Eye (tissue), 1 donor: ENCODE measurements around the gene MEX3A.
"Not testable (repeated sequence)": the region's sequence is repeated elsewhere in the genome, so short reads cannot be mapped to it uniquely, and the experiment has no call there.

Experiments used
- DNase-seq: peaks from one replicate; pipeline ENCODE4 v3.0.0-alpha.2; 2015

Gene MEX3A

DNA sequence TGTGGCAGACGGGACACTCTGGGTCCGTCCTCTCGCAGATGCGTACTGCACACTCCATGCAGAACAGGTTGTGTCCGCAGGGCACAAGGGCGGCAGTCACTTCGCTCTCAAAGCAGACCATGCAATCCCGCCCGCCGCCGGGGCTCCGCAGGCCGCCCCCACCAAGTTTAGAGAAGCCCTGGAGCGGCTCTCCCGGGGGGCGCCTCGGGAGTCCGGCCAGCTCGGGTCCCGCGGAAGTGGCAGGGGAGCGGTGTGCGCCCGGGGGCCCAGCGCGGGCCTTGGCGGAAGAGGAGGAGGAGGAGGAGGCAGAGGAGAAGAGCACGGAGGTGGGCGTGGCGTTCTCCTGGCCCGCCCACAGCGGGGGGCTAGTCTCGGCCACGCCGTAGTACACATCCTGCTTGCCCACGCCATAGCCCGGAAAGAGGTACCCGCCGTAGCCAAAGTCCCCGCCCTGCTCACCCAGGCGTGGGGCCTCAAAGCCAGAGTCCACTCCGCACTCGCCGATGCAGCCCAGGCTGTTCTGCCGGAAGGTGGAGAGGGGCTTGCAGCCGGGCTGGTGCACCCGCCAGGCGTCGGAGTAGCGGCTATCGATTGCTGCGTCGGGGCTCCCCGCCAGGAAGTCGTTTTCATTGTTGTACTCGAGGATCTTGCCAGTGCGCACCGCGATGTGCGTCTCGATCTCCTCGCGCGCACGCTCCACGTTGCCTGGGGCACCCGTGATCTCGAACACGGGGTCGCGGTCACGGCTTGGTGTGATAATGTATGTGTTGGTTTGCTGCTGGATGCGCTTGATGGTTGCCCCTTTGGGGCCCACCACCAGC is 5.4 kb downstream of the MEX3A start:
- DNase-seq = peak; percentile 71

DNA sequence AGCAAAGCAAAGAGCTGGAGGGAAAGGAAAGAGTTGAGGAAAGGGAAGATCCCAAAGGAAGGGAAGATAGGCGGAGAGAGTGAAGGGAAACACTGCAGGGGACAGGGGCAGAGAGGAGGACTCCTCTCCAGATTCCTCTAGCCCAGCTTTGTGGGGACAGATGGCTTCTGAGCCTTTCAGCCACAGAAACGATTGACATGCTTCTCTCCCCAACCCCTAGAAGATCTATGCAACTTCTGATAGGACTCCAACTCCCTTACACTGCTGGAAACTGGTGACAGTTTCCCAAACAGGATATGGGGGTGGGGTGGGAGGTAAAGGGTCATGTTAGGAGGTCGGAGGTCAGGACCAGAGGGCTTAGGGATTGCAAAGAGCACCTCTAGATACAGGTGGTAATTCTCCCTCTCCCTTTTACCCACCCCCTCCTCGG is 6.5 kb downstream of the MEX3A start:
- no peak for DNase-seq

DNA sequence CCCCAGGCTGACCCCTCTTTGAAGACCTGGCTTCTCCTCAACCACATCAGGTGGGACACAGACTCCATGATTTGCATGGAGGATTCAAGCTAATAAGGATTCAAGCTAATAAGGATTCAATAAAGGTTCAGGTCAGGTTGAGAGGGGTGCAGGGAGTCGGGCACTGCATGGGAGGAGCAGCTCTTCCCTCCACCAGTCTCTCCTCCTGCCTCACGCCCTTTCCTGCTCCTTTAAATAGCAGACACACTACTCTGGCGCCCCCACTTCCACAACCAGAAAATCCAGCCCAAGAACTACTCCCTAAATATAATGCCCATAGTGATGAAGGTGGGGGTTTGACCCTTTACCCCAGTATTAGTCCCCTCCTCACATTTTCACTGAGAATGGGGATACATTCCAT is 7.1 kb downstream of the MEX3A start:
- no peak for DNase-seq

DNA sequence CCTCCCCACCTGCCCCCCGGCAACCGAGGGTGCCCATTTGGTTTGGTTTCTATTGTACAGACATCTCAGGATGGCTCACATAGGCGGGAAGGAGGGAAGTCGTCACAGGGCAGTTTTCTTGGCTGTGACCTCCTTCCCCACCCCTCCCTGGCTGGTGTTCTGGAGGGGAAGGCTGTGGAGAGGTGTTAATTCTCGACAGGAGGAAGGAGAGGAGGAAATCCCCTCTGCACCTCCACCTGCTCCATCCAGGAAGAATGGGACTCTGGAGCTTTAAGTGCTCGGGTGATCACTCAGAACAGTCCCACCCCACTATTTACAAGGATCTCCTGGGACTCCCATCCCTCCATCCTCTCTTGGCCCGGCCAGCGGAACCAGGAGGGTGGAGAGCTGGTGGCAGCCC is 7.6 kb downstream of the MEX3A start:
- DNase-seq = peak; percentile 23

DNA sequence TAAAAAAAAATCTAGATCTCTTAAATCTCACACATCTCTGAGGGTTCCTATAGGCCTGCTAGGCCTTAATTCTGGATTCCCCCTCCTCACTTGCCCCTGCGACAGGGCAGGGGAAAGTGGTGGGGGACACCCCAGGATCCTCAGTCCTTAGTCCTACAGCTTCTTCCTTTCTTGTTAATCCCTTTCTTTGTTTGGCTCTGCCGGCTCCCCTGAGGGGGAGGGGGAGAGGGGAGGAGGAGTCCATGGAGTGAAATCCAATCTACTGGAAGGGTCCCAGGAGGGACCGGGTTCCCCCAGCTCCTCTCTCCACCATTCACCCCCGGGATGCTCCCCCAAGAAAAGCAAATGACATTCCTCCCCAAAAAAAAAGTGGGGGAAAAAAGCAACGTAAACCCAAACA is 8.5 kb downstream of the MEX3A start:
- DNase-seq = peak; percentile 87

DNA sequence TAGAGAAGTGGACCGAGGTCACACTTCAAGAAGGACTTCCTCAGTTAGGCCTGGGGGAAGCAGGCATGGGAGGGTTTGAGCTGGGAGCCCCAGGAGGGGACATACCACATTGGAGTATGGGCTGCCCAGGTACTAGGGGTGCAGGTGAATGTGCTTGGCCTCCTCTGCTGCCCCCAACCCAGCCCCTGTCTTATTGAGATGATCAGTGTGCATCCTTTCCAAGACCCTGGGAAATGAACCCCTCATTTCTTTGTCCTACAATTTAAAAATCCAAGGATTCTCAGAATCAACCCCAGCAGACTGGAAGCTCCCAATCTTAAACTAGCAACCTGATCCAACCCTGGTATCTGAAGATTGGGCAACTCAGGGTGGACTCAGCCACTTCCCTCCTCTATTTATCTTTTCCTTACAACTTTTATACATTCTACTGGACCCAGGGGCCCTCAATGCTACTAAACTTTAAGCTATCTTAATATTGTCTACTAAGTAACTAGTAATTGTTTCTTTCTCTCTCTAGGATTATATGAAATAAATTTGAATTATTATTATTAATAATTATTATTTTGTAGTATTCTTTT is 9.1 kb downstream of the MEX3A start:
- no peak for DNase-seq

DNA sequence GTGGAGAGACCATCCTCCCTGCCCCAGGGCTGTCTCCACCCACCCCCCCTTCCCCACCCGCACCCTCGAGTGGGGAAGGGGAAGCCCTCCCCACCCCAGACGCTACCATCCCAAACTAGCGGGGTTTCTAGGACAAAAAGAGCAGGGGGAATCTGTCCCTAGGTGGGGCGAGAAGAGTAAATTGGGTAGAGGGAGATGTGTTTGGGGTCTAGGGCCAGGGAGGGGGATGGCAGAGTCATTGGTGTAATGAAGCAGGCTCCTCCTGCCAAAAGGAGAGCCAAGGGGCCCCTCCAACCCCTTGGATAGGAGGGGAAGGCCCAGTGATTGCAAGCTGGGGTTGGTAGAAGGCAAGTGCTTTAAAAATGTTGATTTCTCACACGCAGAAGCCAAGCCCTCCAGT is 10.0 kb downstream of the MEX3A start:
- DNase-seq = peak; percentile 16

DNA sequence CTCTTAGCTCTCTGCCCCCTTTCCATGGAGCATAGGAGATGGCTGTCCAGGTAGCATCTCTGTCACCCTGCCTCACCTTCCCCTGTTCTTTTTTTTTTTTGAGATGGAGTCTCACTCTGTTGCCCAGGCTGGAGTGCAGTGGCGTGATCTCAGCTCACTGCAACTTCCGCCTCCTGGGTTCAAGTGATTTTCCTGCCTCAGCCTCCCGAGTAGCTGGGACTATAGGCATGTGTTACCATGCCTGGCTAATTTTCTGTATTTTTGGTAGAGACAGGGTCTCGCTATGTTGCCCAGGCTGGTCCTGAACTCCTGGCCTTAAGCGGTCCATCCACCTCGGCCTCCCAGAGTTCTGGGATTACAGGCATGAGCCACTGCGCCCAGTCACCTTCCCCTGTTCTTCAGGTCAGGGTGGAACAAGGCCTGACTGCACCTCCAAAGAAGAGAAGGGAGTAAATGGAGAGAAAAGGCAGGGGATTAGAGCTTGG is 10.9 kb downstream of the MEX3A start:
- DNase-seq = not testable (repeated sequence)

DNA sequence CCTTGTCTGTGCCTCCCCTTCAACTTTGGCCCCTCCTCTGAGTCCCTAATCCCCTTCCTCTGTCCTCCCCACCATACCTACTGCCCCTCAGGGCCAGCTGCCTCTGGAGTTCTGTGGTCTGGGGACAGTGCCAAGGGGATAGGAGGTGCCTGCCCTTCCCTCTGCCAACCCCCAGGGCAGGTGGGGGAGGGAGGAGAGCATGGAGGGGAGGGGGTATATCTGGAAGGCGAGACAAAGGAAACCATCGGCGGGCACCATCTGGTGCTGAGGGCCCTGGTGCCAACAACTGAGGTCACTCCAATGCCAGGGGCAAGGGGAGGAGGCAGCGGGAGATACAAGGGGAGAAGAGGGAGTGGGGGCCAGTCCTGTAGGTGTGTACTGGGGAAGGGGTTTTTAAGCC is 11.7 kb downstream of the MEX3A start:
- peak; percentile 39 for DNase-seq

DNA sequence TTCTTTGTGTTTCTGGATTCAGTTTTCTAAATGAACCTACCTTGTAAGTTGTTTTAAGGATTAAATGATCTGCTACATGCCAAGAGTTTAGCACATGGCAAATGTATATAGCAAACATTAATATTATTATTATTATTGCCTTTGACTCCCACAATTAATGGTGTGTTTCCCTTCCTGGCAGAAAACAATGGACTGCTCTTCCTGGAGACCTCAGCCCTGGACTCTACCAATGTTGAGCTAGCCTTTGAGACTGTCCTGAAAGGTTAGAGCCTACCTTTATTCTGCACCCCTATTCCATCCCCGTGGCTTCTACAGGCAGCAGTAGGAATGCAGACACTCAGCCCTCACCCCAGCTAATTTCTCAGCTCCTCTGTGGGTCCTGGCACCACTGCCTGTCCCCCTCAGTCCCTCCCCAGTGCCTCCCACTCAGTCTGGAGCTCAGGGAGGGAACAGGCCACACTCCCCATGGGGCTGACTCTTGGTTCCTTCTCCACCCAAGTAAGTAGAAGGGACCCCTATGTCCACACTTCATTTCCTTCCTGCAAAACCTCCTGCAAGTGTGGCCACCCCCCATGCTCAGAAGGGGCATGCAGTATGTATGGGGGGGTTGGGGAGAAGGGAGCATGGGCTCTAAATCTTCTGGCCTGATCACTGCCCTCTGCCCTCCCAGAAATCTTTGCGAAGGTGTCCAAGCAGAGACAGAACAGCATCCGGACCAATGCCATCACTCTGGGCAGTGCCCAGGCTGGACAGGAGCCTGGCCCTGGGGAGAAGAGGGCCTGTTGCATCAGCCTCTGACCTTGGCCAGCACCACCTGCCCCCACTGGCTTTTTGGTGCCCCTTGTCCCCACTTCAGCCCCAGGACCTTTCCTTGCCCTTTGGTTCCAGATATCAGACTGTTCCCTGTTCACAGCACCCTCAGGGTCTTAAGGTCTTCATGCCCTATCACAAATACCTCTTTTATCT is 12.5 kb downstream of the MEX3A start:
- peak; percentile 9 for DNase-seq

DNA sequence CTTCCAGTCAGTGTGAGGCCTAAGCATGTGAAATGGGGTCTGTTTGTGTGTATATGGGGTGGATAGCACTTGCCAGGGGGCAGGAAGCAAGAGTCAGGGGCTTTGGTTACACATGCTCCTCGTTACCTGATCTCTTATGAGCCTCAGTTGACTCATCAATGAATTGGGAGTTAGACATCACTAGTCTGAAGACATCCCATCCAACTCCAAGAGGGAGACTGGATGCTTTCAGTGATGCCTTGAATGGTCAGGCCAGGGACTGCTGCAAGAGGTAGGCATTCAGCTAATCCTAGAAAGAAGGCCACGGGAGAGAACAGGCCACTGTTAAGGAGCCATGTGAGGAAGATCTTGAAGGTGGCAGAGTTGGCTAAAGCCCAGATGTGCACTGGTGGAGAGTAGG is 15.0 kb downstream of the MEX3A start:
- peak; percentile 7 for DNase-seq

DNA sequence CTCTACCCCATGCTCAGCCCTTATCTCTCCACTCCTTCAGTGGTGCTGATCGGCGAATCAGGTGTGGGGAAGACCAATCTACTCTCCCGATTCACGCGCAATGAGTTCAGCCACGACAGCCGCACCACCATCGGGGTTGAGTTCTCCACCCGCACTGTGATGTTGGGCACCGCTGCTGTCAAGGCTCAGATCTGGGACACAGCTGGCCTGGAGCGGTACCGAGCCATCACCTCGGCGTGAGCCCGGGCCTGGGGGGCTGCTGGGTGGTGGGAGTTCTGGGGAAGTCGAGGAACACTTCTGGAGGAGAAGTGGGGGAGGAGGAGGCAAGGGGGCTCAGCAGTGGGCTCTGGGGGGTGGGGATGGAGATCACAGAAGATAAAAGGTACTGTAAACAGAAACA is 16.4 kb downstream of the MEX3A start:
- no peak for DNase-seq

DNA sequence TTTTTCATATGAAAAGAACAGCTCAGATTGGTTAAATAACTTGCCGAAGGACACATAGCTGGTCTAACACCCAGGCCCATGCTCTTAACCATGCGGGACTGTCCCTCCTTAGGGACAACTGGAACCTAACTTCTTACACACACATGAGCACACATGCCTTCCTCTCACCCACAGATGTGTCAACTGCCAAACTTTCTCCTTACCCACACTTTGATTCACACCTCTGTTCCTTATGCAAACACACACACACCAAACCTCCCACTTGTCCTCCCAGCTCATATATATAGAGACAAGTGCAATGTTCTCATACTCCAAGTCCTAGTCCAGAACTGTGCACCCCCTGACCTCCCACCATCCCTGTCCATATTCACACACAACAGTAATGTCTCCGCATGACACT is 17.1 kb downstream of the MEX3A start:
- no peak for DNase-seq

DNA sequence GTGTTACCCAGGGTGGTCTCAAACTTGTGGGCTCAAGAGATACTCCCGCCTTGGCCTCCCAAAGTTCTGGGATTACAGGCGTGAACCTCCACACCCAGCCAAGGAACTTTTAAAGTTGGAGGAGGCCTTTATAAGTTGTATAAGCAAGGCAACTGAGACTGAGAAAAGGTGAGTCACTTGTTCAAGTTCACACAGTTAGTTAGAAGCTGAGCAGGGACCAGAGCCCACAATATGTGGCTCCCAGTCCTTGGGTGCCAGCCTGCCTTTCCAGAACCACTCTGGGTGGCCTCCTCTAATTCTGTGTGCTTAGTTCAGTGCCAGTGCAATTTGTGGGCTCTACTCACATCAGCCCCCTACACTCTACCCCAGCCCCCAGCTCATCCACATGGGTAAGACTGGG is 17.6 kb downstream of the MEX3A start:
- no peak for DNase-seq

DNA sequence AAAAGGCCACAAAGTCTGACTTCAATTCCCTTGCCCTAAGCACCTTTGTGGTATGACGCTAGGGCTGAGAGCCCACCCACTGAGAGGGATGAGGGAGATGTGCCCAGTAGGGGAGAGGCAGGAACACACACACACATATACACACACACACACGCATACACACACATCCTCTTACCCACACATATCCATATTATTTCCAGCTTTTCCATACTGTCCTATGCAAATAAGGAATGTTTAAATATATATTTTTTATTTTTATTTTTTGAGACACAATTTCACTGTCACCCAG is 18.3 kb downstream of the MEX3A start:
- DNase-seq = no peak

DNA sequence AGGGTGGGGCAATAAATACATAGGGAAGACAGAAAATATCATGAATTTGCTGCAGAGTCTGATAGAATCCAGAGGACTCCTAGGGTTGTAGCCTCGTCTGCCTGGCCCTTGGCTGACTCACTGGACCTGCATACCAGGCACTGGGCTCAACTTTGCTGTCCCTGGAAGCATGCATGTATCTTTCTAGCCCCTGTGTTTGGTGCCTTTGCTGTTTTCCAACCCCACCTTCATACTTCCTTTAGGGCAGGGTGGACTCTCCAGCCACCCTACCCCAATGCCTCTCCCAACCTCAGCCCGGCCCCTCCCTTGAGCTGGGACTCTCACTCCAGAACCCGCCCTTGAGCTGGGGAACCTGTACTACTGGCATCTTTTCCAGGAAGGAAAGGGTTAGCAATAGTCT is 20.1 kb downstream of the MEX3A start:
- no peak for DNase-seq

DNA sequence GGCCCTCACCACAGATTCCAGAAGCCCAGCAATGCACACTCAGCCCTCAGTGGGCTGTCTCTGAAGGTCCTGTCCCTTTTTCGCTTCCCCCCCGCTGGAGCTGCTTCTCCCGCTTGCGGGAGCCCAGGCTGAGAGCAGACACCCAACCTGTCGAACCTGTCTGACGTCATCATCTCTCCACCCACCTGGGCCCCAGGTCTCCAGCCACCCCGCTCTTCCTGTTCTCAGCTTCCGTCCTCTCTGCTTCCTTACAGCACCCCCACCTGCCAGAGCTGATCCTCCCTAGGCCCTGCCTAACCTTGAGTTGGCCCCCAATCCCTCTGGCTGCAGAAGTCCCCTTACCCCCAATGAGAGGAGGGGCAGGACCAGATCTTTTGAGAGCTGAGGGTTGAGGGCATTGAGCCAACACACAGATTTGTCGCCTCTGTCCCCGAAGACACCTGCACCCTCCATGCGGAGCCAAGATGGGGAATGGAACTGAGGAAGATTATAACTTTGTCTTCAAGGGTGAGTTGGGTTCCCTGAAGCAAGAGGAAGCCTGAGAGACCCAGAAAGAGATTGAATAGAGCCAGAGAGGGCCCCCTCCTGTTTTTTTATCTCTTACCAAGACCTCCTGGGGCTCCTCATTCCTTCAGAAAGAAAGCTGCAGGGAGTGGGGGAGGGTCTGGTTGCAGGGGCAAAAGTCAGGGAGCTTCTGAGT is 21.2 kb downstream of the MEX3A start, which contains the start of gene RAB25:
Gene RAB25 (plus strand): TSS at position 224 of the 700 bp plus-strand sequence. CDS start 241 bp downstream, at position 465.
- peak; percentile 42 for DNase-seq

DNA sequence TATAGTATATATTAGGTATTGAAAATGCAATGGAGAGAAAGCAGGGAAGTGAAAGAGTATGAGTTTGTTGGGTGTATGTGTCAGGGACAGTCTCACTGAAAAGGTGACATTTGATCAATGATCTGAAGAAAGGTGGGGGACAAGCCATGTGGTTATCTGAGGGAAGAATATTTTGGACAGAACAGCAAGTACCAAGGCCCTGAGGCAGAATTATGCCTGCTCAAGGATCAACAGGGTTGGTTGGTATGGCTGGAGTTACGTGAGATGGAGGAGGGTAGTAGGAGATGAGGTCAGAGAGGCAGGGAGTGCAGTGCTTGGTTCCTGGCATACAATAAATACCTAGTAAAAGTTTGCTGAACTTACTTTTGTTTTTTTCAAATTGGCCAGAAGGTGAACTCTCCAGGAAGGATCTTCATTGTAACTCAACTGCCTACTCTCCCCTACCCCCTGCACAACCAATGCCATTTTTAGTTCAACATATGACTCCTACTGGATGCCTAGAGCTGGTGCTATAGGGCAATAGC is 25.9 kb downstream of the MEX3A start:
- DNase-seq = no peak

DNA sequence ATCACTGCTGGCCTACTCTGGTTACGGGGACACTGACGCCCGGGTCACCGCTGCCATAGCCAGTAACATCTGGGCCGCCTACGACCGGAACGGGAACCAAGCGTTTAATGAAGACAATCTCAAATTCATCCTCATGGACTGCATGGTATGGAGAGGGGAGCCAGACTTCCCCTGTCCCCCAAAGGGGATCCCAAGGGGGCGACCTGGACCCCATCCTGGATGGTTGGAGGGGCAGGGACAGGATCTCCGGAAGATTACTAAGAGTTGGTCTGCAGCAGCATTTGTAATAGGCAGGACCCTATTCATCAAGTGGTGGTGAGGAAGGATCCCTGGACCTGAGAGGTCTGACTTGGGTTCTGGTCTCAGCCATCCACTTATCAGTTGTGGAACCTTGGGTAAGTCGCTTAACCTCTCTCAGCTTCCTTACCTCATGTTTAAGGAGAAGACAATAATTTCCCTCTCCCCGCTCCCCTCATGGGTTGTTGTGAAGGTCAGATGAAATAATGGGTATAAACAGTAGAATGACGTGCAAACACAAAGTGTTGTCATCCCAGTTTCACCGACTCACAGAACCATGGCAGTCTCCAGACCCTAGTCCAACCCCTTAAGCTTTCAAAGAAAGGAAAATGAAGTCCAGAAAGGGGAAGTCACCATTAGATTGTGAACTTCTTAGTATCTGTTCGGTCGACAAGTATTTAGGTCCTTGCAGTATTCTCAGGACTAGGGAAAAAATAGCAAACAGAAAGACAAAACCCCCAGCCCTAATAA is 26.8 kb downstream of the MEX3A start:
- DNase-seq = no peak

DNA sequence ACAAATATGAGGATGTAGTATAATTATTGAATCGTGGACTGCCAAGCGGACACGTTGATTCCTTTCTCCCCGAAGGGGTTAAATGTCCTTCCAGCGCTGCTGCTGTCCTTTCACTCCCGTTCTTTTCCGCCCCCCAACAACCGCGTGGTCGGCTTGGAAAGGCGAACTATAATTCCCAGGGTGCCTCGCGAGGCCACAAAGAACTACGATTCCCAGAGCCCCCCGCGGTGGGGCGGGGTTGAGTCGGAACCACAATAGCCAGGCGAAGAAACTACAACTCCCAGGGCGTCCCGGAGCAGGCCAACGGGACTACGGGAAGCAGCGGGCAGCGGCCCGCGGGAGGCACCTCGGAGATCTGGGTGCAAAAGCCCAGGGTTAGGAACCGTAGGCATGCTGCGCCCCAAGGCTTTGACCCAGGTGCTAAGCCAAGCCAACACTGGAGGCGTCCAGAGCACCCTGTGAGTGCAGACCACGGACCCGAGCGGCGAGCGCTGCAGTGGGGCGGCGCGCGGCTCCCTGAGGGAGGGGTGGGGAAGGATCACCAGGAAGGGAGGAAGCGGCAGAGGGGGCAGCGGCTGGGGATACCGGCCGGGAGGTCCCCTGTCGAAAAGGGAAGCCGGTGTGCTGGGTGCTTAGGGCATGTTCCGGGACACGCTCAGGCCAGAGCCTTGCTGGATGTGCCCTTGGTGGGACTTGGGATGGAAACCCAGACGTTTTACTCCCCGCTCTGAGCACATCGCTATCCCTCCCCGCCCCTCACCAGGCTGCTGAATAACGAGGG is 27.6 kb downstream of the MEX3A start, which contains the start of gene LAMTOR2:
Gene LAMTOR2 (plus strand): TSS at position 283 of the 781 bp plus-strand sequence. CDS start 108 bp downstream, at position 391.
- peak; percentile 100 for DNase-seq
